ENCODE data around the gene NKAIN2. TPM values are rescaled to one million over a fixed set of nuclear protein-coding genes. Genes with fewer than 3 reads are reported as not detected.

Gene NKAIN2
- total and polyA plus RNA-seq, 7 donors, result under 0.01 to 4.4 (median 0.75) TPM; not detected in 1

DNA sequence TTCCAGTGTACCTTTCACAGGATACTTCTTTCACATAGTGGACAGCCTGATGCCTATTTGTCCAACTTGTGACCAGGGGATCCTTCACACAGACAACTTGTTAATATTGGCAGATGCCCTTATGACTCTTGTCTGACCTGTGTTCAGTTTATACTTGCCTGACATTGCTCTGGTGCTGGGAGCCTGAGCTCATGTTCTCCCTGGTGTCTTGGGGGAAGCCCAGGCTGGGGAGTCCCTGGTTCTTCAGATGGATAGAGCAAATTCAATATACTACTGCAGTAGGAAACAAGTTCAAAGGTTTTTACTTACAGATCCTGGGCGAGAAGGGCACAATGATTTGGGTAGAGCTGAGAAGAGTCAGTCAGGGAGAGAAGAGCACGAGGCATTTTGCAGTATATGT is 76.1 kb downstream of the NKAIN2 start:
- no peaks in the 10 kb centered on the region for H3K27me3 ChIP-seq
- intact Hi-C loops (cut with DNase I), result no loop called here
- no peak overlapping the region for H3K4me3 ChIP-seq
- TF ChIP-seq EP300 (IDR thresholded peaks at IDR 0.05), result no peak
- TF ChIP-seq, protein P1, sequence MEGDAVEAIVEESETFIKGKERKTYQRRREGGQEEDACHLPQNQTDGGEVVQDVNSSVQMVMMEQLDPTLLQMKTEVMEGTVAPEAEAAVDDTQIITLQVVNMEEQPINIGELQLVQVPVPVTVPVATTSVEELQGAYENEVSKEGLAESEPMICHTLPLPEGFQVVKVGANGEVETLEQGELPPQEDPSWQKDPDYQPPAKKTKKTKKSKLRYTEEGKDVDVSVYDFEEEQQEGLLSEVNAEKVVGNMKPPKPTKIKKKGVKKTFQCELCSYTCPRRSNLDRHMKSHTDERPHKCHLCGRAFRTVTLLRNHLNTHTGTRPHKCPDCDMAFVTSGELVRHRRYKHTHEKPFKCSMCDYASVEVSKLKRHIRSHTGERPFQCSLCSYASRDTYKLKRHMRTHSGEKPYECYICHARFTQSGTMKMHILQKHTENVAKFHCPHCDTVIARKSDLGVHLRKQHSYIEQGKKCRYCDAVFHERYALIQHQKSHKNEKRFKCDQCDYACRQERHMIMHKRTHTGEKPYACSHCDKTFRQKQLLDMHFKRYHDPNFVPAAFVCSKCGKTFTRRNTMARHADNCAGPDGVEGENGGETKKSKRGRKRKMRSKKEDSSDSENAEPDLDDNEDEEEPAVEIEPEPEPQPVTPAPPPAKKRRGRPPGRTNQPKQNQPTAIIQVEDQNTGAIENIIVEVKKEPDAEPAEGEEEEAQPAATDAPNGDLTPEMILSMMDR (IDR thresholded peaks at IDR 0.05), result no peak
- no peak for TF ChIP-seq POLR2AphosphoS5 (IDR thresholded peaks at IDR 0.05)
- DNase-seq, result no peak
- H3K9me3 ChIP-seq, result no peaks in the 10 kb centered on the region
- WGBS, 2 donors, result 72 to 74% methylated on average over 2 of the region's 2 CpGs
- H3K36me3 ChIP-seq, result no peaks in the 10 kb centered on the region
- no peak overlapping the region for H3K27ac ChIP-seq
- H3K4me1 ChIP-seq, result no peaks in the 10 kb centered on the region

DNA sequence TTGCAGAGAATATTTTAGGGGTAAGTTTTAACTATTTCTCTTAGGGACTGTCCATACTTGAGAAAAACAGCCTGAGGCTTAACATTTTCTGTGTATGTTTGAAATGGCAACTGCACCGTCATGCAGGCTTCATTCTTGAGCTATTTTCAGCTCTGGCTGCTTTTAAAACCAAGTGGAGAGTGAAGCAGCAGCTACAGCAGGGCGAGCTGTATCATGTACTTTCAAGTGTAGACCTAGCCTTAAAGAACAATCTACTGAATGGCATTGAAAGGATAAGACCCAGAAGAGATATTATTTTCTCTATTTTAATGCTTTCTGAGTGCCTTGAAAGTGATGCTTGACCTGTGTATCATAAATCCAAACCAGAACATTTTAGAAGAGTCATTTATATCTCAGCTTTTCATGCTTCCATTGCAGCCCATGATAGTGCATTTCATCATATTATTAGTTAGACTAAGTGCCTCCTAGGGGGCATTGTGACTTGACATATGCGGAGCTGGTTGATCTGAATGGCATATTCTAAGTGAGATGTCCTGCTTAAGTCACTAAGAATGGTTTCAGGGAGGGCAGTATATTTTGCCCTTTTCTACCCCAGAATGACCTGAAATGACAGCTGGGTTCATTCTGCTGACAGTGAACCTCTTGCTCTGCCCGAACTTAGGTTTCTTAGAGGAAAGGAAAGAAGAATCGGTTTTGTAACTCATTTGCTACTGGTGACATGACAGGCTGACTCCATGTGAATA is 85.3 kb downstream of the NKAIN2 start:
- WGBS, 2 donors, result 64 to 66% methylated on average over 5 of the region's 5 CpGs
- TF ChIP-seq, protein P1 (IDR thresholded peaks at IDR 0.05), result no peak
- TF ChIP-seq POLR2AphosphoS5 (IDR thresholded peaks at IDR 0.05) (no peak), POLR2A (IDR thresholded peaks at IDR 0.05) (no peak), EP300 (IDR thresholded peaks at IDR 0.05) (no peak)

DNA sequence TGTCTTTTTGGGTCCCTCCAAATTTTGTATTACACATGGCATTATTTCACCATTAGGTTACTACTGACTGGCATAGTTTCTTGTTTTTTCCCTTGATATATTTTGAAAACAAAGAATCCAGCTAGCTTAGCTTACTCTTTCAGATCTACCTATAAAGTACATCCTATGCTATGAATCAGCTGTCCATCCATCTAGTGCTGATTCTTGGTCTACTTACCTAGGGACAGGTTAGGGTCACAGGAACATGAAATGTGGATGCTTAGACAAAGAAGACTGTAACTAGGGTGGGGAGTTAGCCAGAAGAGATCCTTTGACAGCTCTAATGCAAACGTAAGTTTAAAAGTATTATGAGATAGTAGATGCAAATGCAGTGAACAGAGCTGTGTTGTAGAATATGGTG is 91.7 kb downstream of the NKAIN2 start:
- intact Hi-C loops (cut with DNase I), result no loop called here
- Histone ChIP-seq H3K27ac (no peak overlapping the region), H3K4me1 (no peaks in the 10 kb centered on the region), H3K27me3 (no peaks in the 10 kb centered on the region), H3K4me3 (no peak overlapping the region), H3K36me3 (no peaks in the 10 kb centered on the region), H3K9me3 (no peaks in the 10 kb centered on the region)
- no peak for TF ChIP-seq EP300 (IDR thresholded peaks at IDR 0.05)
- TF ChIP-seq, protein P1 (IDR thresholded peaks at IDR 0.05), result no peak
- WGBS, 2 donors, result 66 to 77% methylated on average over 1 of the region's 1 CpG
- no peak for DNase-seq

More for the DNA sequence above, 85.3 kb downstream of the NKAIN2 start:
- H3K27me3 ChIP-seq, result no peaks in the 10 kb centered on the region
- H3K27ac ChIP-seq, result no peak overlapping the region
- no peak overlapping the region for H3K4me3 ChIP-seq
- no peaks in the 10 kb centered on the region for H3K9me3 ChIP-seq
- no peak for DNase-seq
- H3K4me1 ChIP-seq, result peaks cover 0 to 5% (median 0%) of the 10 kb centered on the region in 4 donors
- H3K36me3 ChIP-seq, result no peaks in the 10 kb centered on the region
- intact Hi-C loops (cut with DNase I), result no loop called here

DNA sequence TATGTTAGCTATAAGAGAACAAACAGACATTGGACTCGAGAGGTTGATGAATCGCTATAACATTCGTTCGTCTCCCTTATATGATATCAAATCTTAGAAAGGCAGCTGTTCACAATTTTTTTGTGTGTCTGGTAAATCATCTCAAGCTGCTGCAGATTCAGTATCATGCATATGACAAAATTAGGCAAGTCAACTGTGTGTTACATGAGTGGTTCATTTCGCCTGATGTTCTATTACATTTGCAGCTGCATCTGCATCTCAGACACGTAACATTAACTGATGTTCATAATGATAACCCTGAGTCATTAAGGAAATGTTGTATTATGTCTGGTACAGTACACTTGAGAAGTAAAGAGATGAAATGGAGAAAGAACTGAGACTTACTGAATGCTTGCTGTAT is 92.1 kb downstream of the NKAIN2 start:
- no peak for DNase-seq
- no peak overlapping the region for H3K27ac ChIP-seq
- no peaks in the 10 kb centered on the region for H3K36me3 ChIP-seq
- no peaks in the 10 kb centered on the region for H3K4me1 ChIP-seq
- TF ChIP-seq, protein P1 (IDR thresholded peaks at IDR 0.05), result no peak
- TF ChIP-seq POLR2AphosphoS5 (IDR thresholded peaks at IDR 0.05) (no peak), EP300 (IDR thresholded peaks at IDR 0.05) (no peak), POLR2A (IDR thresholded peaks at IDR 0.05) (no peak)
- H3K4me3 ChIP-seq, result no peak overlapping the region
- no peaks in the 10 kb centered on the region for H3K9me3 ChIP-seq
- H3K27me3 ChIP-seq, result no peaks in the 10 kb centered on the region
- 88 to 90% methylated on average over 6 of the region's 6 CpGs for WGBS, 2 donors
- intact Hi-C loops (cut with DNase I), result no loop called here

DNA sequence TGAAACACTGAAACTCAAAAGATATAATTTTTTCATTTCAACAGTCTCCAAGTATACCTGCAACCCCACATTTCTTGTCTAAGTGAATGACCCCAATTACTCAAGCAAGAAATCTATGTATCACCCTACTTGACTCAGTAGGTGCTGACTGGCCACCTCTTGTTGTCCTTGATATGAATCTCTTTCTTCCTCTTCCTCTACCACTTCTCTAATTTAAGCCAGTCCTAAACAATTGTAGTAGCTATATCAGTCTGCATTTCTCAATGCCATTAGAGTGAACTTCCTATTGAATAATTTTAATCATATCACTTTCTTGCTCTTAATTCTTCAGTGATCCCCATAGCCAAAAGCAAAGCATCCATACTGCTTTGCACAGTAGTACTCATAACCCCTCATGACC is 93.2 kb downstream of the NKAIN2 start:
- H3K27ac ChIP-seq, result no peak overlapping the region
- TF ChIP-seq POLR2A (IDR thresholded peaks at IDR 0.05), result no peak
- no peak for TF ChIP-seq EP300 (IDR thresholded peaks at IDR 0.05)
- TF ChIP-seq POLR2AphosphoS5 (IDR thresholded peaks at IDR 0.05), result no peak
- TF ChIP-seq, protein P1 (IDR thresholded peaks at IDR 0.05), result no peak
- H3K4me1 ChIP-seq, result no peaks in the 10 kb centered on the region
- no peak overlapping the region for H3K4me3 ChIP-seq
- H3K27me3 ChIP-seq, result no peaks in the 10 kb centered on the region
- no peak for DNase-seq
- intact Hi-C loops (cut with DNase I), result no loop called here
- no peaks in the 10 kb centered on the region for H3K9me3 ChIP-seq
- H3K36me3 ChIP-seq, result no peaks in the 10 kb centered on the region

Data from sigmoid colon (tissue), 7 donors.